HepG2 (cell line): Measurements from ENCODE around the gene NDUFA5. TPM values are rescaled to one million over a fixed set of nuclear protein-coding genes. Genes with fewer than 3 reads are reported as not detected.

ENCODE experiments used
- CBFB ChIP-seq: sonication (generic); formaldehyde crosslinking; IDR thresholded peaks from 2 replicates; pipeline ENCODE4 v1.4.0; 2020; ENCODE audit warnings: missing genetic modification reagents
- HOXD1 ChIP-seq: sonication (generic); formaldehyde crosslinking; IDR thresholded peaks from 2 replicates; pipeline ENCODE4 v1.5.0; 2020; ENCODE audit warnings: missing genetic modification reagents
- MED13 ChIP-seq: sonication (generic); formaldehyde crosslinking; IDR thresholded peaks from 2 replicates; pipeline ENCODE4 v1.5.0; 2020; ENCODE audit warnings: missing genetic modification reagents
- MYPOP ChIP-seq: sonication (generic); formaldehyde crosslinking; IDR thresholded peaks from 2 replicates; pipeline ENCODE4 v1.8.1; 2023; ENCODE audit warnings: mild to moderate bottlenecking, moderate library complexity, missing genetic modification reagents
- NFAT5 ChIP-seq: sonication (generic); formaldehyde crosslinking; IDR thresholded peaks from 2 replicates; pipeline ENCODE4 v1.4.0; 2020; ENCODE audit warnings: missing genetic modification reagents
- PAF1 ChIP-seq: IDR thresholded peaks from 2 replicates; pipeline ENCODE4 v1.6.1; 2016; ENCODE audit warnings: missing genetic modification reagents, missing compliant biosample characterization
- SMAD9 ChIP-seq: sonication (generic); formaldehyde crosslinking; IDR thresholded peaks from 2 replicates; pipeline ENCODE4 v1.5.1; 2020; ENCODE audit warnings: mild to moderate bottlenecking, missing genetic modification reagents
- STAT6 ChIP-seq: sonication (generic); formaldehyde crosslinking; IDR thresholded peaks from 2 replicates; pipeline ENCODE4 v1.4.0; 2020; ENCODE audit warnings: missing genetic modification reagents, mild to moderate bottlenecking, borderline replicate concordance
- TEF ChIP-seq: sonication (generic); formaldehyde crosslinking; IDR thresholded peaks from 2 replicates; pipeline ENCODE4 v1.5.0; 2020; ENCODE audit warnings: missing genetic modification reagents
- ZBTB46 ChIP-seq: sonication (generic); formaldehyde crosslinking; IDR thresholded peaks from 2 replicates; pipeline ENCODE4 v1.4.0; 2020; ENCODE audit warnings: mild to moderate bottlenecking, missing genetic modification reagents, borderline replicate concordance
- ZBTB8A ChIP-seq: sonication (generic); formaldehyde crosslinking; IDR thresholded peaks from 2 replicates; pipeline ENCODE4 v1.4.0; 2020; ENCODE audit warnings: mild to moderate bottlenecking, low read depth, missing genetic modification reagents, borderline replicate concordance
- ZNF879 ChIP-seq: sonication (generic); formaldehyde crosslinking; IDR thresholded peaks from 2 replicates; pipeline ENCODE4 v1.8.1; 2023; ENCODE audit warnings: missing genetic modification reagents
- ZXDC ChIP-seq: sonication (generic); formaldehyde crosslinking; IDR thresholded peaks from 2 replicates; pipeline ENCODE4 v1.5.0; 2020; ENCODE audit warnings: mild to moderate bottlenecking, missing genetic modification reagents
- polyA plus RNA-seq, 8 experiments: library from polyadenylated mRNA; depleted of rRNA in 3 of 8; stranded (reverse) in 7 of 8; unstranded in 1 of 8; fragments of >200 nt; fragmentation: Illumina TruSeq in 4 of 8; extraction: Trizol in 4 of 8; gene quantifications; 2 replicates each; pipeline versions ENCODE4 v1.2.1 to v1.2.3, GENCODE V29; 2011 to 2016; ENCODE audit warnings: low read depth in 4 of 8, missing spikeins in 1 of 8, mixed read lengths in 1 of 8; ENCODE audit not compliant: insufficient read depth in 1 of 8
- total RNA-seq, 5 experiments: library from RNA; depleted of rRNA; stranded (reverse); fragments of >200 nt; fragmentation: Illumina TruSeq; extraction: Trizol; gene quantifications; 2 replicates each; pipeline ENCODE4 v1.2.3, GENCODE V29; 2016; ENCODE audit warnings: low read depth in 1 of 5

The NDUFA5 gene
- total and polyA plus RNA-seq, 2 of the 13 experiments (the other 11 are each of a cell fraction or from before 2014, with no cell fraction given) = 16.9 to 55.9 TPM

GRCh38 chr7:123557398-123558288 is at the start of gene NDUFA5 (continued):
- 0 out of 2 replicates have a peak, but pooled peaks have one; percentile 6 for TF ChIP-seq NFAT5 (CRISPR knock-in tag)
- no peak for TF ChIP-seq MED13
- peak; percentile 62; the same call in 1 of the 2 replicates for TF ChIP-seq STAT6 (CRISPR knock-in tag)
- TF ChIP-seq ZNF879 (CRISPR knock-in tag) = 0 out of 2 replicates have a peak, but pooled peaks have one; percentile 33
- TF ChIP-seq CBFB = no peak
- TF ChIP-seq PAF1 (CRISPR knock-in tag) = no peak
- TF ChIP-seq HOXD1 (CRISPR knock-in tag) = peak; percentile 75; the same call in 1 of the 2 replicates
- TF ChIP-seq SMAD9 = no peak
- no peak for TF ChIP-seq ZBTB46
- no peak for TF ChIP-seq ZXDC
- no peak for TF ChIP-seq MYPOP (CRISPR knock-in tag)
- no peak for TF ChIP-seq ZBTB8A (CRISPR knock-in tag)
- no peak for TF ChIP-seq TEF (CRISPR knock-in tag)
